ENCODE results near the gene P3H4.

Gene P3H4

DNA sequence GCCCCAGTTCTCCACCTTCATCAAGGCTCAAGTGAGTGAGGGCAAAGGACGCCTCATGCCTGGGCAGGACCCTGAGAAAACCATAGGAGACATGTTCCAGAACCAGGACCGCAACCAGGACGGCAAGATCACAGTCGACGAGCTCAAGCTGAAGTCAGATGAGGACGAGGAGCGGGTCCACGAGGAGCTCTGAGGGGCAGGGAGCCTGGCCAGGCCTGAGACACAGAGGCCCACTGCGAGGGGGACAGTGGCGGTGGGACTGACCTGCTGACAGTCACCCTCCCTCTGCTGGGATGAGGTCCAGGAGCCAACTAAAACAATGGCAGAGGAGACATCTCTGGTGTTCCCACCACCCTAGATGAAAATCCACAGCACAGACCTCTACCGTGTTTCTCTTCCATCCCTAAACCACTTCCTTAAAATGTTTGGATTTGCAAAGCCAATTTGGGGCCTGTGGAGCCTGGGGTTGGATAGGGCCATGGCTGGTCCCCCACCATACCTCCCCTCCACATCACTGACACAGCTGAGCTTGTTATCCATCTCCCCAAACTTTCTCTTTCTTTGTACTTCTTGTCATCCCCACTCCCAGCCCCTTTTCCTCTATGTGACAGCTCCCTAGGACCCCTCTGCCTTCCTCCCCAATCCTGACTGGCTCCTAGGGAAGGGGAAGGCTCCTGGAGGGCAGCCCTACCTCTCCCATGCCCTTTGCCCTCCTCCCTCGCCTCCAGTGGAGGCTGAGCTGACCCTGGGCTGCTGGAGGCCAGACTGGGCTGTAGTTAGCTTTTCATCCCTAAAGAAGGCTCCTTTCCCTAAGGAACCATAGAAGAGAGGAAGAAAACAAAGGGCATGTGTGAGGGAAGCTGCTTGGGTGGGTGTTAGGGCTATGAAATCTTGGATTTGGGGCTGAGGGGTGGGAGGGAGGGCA lies 10.7 kb upstream of the P3H4 start:
- no peak for DNase-seq (ENCODE audit: low spot score)

DNA sequence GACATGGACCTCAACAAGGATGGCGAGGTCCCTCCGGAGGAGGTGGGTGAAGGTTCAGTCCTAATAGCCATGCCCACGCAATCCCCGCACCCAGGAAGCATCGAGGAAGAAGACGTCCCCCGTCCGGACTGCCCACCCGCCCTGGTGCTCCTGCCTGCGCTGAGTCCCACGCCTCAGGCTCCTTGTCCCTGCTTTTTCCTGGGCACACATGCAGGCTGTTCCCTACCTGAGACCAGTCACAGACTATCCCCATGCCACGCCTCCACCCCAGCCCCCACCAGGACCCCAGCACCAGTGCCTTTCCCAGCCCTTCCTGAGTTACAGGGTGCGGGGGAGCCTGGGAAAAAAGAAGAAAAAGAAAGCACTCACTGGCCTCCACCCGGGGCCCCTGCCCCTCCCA lies 10.0 kb upstream of the P3H4 start:
- no peak for DNase-seq (ENCODE audit: low spot score)

DNA sequence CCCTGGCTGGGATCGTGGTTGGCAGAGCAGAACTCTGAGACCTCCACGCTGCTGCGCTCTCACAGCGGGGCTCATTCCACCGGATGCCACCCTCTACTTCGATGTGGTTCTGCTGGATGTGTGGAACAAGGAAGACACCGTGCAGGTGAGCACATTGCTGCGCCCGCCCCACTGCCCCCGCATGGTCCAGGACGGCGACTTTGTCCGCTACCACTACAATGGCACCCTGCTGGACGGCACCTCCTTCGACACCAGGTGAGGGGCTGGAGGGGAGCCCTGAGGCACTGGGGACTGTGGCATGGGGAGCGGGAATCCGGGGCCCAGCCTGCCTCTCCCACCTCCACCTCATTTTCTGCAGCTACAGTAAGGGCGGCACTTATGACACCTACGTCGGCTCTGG lies 6.3 kb upstream of the P3H4 start:
- DNase-seq (ENCODE audit: low spot score), result no peak

DNA sequence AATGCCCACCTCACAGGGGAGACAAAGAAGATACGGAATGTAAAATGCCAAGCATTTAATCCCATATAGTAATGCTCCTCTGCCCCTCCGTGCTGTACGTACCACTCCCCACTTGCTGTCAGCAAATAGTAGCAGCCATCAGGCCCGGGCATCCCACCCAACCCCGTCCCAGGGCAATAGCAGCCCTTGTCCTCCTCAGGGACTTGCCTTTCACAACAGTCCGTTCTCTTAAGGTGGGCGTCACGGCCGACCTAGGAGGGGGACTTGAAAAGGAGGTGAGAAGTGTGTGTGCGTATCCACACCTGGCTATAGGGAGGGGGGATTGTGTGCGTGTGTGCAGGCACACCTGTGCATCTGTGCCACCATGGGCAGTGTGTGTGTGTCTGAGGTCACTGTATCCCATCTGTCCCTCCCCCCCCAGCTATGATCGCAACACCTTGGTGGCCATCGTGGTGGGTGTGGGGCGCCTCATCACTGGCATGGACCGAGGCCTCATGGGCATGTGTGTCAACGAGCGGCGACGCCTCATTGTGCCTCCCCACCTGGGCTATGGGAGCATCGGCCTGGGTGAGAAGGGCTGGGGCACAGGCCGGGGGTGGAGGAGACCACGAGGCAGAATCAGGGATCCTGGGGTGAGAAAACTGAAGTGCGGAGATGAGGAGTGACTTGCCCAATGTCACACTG lies 5.0 kb upstream of the P3H4 start:
- no peak for DNase-seq (ENCODE audit: low spot score)

DNA sequence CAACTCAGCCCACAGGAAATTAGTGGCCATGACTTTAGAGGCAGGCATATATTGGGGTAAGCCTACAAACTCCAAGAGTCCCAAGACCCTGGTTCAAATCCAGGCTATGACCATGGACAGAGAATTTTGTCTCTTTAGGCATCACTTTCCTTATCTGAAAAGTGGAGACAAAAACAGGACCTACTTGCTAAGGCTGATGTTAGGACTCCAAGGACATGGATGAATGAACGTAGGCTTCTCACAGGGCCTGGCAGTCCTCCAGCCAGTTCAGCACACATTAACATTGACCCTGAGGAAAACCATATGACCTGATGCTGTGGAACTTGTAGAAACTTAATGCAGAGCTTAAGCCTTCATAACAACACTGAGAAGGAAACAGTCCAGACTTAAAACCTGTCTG lies 2.4 kb upstream of the P3H4 start:
- DNase-seq (ENCODE audit: low spot score), result no peak

DNA sequence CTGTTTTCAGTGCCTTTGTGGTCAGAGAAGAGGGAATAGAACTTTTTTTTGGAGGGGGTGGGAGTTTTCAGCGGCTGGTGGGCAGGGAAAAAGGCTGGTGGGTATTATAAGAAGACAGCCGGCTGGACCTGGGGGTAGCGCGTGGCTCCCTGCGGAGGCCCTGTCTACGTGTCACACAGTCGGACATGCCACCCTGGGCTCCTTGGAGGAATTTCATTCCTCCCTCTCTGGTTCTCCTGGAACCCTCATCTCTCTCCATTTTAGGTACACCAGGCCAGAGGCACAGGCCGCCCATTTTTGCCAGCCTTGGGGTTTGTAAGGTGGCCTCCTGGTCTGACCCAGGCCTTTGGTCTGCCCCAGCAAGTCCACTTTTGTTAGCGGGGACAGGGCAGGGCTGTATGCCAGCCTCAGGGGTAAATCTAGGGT lies 2.0 kb upstream of the P3H4 start:
- no peak for DNase-seq (ENCODE audit: low spot score)

DNA sequence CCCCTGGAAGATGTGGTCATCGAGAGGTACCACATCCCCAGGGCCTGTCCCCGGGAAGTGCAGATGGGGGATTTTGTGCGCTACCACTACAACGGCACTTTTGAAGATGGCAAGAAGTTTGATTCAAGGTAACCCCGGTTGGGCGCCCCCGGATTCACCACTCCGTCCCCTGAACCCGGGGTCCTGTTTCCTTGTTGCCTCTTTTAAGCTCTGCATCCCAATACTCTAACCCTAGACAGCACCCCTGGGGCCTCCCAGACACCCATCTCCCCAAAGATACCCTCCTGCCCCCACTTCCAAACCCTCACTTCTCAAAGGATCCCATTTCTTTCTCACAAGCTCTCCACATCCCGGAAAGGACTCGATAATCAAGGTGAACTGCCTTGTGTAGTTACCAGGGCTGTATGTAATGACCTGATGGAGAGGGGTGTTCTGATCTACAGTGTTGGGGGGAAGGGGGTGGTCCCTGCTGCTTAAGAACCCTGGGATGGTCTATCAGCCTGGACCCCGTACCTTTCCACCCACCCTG lies 1.5 kb upstream of the P3H4 start:
- no peak for DNase-seq (ENCODE audit: low spot score)

DNA sequence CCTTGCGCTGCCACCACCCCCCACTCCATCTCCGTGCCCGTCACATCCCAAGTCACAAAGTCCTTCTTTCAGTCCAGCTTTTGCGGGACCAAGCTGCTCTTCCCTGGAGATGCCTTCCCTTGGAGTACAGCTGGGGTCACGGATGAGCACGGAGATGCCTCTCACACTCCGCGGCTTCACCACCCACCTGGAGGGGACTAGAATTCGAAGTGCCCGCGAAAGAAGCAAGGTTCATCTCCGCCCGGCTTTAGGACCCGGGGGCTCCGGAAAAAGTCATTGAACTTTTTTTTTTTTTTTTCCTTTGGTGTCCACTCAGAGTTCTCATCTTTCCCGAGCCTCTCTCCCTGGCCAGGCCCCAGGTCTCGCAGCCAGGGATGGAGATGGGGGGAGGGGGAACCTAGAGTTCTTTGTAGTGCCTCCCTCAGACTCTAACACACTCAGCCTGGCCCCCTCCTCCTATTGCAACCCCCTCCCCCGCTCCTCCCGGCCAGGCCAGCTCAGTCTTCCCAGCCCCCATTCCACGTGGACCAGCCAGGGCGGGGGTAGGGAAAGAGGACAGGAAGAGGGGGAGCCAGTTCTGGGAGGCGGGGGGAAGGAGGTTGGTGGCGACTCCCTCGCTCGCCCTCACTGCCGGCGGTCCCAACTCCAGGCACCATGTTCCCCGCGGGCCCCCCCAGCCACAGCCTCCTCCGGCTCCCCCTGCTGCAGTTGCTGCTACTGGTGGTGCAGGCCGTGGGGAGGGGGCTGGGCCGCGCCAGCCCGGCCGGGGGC lies 817 bp upstream of the P3H4 start, which contains the start of gene FKBP10:
Gene FKBP10, plus strand, starts transcription at position 624 of the 771 bp plus-strand sequence. Its CDS starts 31 bp downstream, at position 655.
- DNase-seq (ENCODE audit: low spot score), result peak; percentile 96

DNA sequence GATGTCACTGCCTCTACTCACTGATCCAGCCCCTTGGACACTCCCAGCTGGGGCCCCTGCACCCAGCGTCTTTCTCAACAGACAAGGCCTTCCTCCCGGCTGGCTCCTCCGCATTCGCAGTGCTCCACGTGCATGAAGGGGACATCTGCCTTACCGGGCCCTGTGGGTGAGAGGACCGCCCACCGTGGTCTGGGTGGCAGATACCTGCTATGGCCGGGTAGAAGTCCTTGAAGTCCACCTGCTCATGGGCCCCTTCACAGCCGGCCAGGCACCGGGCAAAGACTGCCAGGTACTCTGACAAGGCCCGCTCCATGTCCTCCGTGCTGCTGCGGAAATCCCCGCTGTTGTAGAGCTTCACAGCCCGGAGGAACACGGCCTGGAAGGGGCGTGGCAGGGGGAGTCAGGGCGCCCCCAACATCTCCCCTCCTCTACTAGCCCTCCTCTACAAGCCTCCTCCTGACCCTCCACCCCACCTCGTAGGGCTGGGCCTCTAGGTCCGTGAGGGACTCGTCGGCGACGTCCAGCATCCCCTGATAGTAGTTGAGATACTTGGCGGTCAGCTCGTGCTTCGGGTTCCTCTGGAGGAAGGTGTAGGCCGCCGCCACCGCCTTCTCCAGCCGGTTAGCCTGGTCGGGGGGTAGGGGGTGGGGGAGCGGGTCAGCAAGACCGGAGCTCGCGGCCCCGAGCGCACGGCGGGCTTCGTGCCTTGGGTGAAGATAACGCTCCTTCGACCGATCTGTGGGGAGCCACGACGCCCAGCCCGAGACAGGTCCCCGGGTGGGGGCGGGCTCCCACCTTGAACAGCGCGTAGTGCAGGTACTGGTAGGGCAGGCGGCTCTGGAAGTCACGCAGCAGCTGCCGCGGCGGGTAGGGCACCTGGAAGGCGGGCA lies 845 bp downstream of the P3H4 start:
- DNase-seq (ENCODE audit: low spot score), result peak; percentile 37

DNA sequence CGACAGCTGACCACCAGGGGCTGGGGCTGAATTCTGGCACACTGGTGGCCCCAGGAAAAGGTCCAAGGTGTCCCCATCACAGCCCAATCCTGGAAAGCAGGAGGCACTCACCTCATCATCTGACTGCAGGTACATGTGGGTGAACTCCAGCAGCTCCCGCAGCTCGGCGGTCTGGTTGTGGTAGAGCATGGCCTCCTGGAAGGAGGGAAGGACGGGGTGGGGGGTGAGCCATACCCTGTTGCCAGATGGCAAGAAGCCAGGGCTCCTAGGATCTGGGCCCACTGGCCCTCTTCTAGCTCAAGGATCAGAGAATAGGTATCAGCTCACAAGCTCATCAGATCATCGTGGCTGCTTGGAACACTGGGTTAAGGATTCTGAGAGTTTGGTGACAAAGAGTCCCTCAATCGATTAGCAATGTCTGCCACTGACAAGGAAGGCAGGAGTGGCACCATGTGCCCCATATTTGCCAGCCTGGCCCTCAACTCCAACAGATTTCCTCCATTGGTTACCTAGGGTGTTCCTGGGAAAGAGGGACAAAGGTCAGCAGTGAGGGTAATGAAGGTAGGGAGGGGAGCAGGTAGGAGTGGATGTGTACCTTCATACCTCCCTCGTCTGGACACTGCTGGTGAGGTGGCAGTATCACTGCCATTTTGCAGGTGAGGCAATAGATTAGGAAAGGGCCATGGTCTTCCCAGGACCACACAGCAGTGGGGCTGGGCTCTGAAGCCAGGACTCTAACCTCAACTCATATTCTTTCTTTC lies 4.9 kb downstream of the P3H4 start:
- no peak for DNase-seq (ENCODE audit: low spot score)

DNA sequence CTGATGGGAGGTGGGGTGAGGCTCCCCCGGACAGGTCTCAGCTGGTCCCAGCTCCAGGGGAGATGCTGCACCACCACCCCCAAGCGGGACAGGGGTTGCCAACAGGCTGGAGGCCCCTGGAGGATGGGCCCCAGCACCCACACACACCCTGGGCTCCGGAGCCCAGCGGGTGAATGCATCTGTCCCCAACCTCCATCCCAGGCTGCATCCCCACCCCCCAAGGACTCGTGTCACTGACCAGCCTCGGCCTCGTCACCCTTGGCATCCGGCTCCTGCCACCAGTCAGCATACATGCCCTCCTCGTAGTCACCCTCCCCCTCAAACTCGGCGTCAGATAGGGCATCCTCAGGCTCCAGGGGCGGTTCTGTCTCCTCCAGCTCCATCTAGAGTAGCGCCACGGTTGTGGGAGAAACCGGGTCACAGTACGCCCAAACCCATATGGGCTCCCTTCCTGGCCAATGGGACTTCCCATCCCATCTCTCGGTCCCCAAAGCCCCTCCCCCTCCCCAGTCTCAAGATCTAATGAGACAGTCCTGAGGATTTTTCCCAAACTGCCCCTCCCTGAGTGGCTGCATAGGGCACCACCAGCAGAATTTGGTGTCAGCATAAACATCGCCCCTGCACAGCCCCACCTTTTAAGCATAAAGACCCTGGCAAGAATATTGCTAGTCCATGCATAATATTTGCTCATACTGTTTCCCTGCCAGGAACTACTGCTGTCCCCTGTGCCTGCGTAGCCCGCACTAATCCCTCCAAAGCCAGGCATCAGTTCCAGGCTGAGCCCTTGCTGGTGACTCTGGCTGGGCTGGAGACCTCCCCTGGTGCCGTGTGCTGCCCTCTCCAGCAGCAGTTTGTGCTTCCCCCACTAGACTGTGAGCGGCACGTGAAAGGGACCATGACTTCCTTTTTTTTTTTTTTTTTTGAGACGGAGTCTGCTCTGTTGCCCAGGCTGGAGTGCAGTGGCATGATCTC lies 8.4 kb downstream of the P3H4 start:
- no peak for DNase-seq (ENCODE audit: low spot score)

DNA sequence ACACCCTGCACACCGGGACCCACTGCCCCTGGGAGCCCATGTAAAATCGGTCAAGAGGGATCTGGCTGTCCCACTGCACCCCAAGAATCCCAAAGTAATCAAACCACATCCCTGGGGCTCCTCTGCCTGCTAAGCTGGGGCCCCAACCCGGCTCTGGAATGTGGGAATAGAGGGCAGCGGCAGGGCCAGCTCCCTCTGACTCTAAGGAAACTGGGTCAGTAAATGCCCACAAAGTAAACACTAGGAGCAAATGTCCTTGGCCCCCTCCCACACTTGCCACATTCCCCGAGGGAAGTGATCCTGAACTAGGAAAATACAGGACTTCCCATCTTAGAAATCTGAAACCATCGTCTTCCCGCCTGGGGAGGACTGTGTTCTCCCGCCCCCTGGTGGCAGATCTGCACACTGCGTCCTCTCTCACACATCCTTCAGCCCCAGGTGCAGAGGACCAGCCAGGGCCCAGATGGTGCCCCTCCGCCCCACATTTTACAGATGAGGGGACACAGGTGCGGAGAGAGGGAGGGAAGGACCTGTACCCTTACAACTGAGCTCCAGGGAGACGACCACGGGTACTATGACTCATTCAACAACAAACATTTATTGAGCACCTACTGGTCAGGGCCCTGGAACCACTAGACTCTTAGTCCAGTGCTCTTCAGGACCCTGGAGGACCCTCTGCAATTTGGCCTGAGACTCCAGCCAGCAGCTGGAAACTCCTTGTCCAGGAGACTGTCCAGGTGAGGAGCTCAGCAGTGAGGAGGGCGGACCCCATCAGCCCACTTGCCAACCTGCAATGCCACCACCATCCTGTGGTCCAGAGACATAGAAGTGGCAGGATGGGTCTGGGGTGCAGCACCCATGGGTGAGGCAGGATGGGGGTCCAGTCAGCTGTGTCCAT lies 10.1 kb downstream of the P3H4 start:
- DNase-seq (ENCODE audit: low spot score), result peak; percentile 89

DNA sequence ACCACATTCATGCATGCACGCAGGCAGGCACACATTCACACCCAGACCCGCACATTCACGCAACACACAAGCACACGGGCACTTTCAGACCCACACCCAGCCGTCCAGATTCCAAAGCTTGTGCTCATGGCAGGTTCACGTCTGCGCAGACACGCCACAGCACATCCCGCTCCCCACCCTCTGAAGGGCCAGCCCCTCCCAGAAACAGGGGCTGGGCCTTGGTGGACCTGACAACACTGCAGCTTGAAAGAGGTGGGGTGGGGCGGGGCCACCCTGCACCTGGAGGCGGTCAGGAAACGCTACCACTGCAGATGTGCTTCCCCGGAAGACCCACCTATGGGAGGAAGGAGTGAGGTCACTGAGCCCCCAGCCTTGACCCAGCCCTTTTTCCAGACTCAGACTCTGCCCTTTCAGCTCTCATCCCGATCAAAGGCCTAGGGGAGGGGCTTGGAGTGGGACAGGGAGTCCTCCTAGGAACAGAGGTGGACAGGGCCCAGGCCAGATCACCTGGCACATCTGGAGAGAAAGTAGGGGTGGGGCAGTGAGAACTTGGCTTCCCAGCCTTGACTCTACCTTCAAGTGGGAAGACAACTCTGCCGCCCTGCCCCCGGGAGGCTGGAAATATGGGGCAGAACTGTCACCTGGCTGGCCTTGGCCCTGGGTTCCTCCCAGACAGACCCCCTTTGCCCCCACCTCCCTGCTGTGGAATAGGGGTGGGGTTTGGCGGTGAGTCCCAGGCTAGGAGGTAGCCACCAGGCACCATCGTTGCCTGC lies 11.0 kb downstream of the P3H4 start:
- peak; percentile 66 for DNase-seq (ENCODE audit: low spot score)

DNA sequence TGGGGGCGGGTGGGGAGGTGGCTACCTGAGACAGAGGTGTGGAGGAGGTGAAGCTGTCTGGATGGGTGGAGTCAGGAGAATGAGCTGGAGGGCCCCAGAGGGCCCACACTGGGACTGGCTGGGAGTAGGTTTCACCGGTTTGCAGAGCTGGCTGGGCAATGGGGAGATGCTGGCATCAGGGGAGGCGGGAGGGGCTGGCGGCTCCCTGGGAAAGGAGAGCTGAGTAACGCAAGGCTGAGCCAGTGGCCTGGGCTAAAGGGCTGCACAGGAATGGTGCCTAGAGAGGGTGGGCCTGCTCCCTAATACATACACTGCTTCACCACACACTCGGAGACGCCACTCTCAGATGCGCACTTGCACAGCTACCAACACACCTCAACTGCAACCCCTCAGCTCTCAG lies 12.4 kb downstream of the P3H4 start:
- no peak for DNase-seq (ENCODE audit: low spot score)

DNA sequence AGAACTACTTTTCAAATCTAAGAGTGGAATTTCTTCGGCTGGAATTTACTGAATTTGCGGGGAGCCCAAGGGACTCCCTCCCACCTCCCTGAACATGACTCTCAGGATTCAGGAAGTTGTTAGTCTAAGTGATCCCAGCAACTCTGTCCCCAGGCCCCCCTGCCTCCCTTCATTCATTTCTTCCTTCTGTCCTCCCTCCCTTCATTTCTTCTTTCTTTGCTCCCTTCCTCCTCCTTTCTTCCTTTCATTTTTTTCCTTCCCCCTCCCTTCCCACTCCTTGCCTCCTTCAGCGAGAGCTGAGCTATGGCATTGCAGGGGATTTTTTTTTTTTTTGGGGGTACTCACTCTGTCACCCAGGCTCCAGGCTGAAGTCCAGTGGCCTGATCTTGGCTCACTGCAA lies 14.4 kb downstream of the P3H4 start:
- no peak for DNase-seq (ENCODE audit: low spot score)

DNA sequence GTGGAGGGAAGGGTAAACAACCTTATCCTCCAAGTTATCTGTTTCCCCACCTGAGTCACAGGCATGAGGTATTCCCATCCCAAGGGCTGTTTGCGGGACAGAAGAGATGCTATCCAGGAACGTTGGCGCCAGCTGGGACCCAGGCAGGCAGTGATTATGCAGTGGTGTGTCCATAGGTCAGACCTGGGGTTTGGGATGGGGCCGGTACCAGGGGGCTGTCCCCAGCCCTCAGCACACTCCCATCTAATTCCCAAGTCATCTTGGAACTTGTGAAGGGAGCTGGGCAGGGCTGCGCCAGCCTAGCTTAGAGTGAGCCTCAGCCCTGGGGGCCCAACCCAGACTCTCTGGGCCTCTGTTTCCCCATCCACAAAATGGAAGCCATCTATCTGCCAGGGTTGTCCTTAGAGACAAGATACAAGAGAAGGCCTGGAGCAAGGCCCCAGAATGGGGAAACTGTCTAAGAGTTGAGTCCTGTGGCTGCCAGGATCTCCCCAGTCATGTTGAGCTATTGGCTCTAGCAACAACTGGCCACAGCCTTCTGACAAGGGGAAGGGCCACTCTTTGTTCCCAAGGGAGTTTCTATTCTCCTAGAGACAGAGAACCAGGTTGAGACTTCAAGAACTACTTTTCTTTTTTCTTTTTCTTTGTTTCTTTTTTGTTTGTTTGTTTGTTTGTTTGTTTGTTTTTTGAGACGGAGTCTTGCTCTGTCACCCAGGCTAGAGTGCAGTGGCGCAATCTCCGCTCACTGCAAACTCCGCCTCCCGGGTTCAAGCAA lies 15.4 kb downstream of the P3H4 start:
- no peak for DNase-seq (ENCODE audit: low spot score)

DNA sequence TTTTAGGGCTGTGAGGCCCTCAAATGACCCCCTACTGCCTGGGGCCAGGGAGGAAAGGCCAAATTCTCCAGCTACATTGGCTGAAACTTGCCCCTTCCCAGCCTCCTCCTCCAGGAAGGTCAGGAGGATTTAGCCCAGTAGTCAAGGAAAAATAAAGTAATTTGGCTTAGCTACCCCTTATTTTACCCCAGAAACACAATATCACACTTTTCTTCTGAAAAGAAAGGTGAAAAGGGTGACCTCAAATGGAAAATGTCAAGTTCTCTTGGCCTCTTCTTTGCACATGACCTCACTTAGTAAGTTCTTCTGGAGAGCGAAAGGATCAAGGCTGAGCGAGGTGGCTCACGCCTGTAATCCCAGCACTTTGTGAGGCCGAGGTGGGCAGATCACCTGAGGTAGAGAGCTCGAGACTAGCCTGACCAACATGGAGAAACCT lies 17.2 kb downstream of the P3H4 start:
- DNase-seq (ENCODE audit: low spot score), result no peak
